ENCODE results near the gene DAB1.

Gene DAB1

GRCh38 chr1:56965916-56966697 lies 457.8 kb downstream of the DAB1 start, which contains the start of gene C8B:
Gene C8B, minus strand, starts transcription at chr1:56966015. Its CDS starts 67 bp downstream, at chr1:56965948.
- DNase-seq, result no peak

GRCh38 chr1:56965191-56965590 lies 458.7 kb downstream of the DAB1 start:
- no peak for DNase-seq

GRCh38 chr1:56964349-56965017 lies 459.4 kb downstream of the DAB1 start:
- no peak for DNase-seq

- DNase-seq, result no peak
These were observed 460.2 kb downstream of the DAB1 start for GRCh38 chr1:56963667-56964066.

- no peak for DNase-seq
These were observed 462.4 kb downstream of the DAB1 start for GRCh38 chr1:56961426-56961825.

- no peak for DNase-seq
These were observed 465.3 kb downstream of the DAB1 start for GRCh38 chr1:56958526-56958925.

- DNase-seq, result no peak
These were observed 465.9 kb downstream of the DAB1 start for GRCh38 chr1:56957931-56958330.

GRCh38 chr1:56954664-56955063 lies 469.2 kb downstream of the DAB1 start:
- no peak for DNase-seq

GRCh38 chr1:56953386-56953785 lies 470.5 kb downstream of the DAB1 start:
- DNase-seq, result no peak

- DNase-seq, result no peak
These were observed 471.4 kb downstream of the DAB1 start for GRCh38 chr1:56952501-56952900.

- no peak for DNase-seq
These were observed 475.3 kb downstream of the DAB1 start for GRCh38 chr1:56948403-56949023.
